Stimulated activated CD8-positive, alpha-beta memory T cell treated with anti-CD3 and anti-CD28 coated beads, Interleukin-12 subunit alpha, Interleukin-12 subunit beta, amount 100 ng/mL, for 4 hours (primary cell): ENCODE data around the gene CEP20.
"Not testable (repeated sequence)": the region's sequence is repeated elsewhere in the genome, so short reads cannot be mapped to it uniquely, and the experiment has no call there.

Source experiments
- DNase-seq: peaks from one replicate; pipeline ENCODE4 v3.0.0-alpha.2; 2020; ENCODE audit warnings: low read depth

The CEP20 gene

DNA sequence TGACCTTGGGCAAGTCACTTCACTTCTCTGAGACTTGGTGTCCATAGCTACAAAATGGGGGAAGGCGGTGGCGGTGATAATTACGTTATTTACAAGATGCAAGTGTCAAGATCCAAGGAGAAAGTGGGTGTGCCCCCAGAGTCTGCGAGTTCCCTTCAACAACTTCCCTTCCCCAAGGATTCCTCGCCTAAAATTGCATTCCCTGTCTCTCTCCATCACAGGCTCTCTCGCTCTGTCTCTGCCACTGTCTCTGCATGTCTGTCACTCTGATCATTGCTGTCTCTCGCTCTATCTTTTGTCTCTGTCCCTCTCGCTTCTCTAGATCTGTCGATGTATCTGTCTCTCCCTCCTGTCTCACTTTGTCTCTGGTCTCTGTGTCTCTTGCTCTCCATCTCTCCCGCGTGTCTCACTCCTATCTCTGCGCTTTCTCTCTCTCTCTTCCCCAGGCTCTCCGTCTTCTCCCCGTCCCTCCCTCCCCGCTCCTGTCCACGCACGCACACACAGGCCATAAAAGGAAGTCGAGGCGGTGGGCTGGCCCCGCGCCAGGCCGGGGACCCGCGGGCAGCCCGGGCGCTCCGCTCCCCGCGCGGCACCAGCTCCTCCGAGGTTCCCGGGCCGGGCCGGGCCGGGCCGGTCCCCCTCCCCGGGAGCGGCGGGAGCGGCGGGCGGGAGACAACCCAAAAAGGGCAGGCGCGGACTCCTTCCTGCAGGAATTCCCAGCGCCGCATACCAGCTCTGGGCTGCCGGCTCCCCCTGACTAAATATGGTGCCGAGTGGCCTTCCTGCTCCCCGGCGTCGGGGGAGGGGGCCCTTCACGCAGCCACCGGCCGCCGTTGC lies 30.5 kb downstream of the CEP20 start:
- DNase-seq: no peak

DNA sequence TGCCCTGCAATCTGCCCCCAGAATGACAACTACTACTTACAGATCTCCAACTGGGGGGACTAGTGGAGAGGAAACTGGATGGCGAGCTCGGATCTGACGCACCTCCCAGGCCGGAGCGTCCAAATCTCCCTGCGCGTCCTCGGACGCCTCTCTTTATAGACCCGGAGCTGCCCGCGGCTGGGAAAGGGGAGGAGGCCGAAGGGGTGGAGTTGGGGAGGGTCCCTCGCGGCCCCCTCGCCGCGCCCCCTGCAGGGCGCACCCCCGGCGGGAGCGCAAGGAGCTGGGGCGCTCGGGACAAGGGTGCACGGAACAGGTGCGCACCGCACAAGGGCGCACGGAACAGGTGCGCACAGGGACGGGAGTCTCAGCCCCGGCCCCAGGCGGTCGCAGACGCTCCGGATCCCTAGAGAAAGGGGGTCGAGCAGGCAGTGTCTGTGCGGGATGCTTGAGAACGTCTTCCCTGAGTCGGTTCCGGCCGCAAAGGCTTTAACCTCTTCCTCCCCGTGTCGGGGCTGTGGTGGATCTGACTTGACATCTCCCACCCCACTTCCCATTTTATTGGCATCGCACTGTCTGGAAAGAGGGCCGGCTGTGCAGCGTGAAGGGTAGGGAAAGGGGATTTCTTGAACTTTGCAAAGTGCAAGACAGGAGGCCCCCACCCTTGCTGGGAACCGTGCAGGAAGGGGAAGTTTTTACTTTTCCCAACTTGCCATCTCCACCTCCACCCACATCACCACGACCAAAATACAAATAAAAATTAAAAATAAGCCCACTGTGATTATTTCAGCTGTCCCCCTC lies 31.3 kb downstream of the CEP20 start, which contains the start of gene MYH11:
MYH11 (minus strand) TSS at position 128 of the 798 bp plus-strand sequence. CDS start 18,776 bp downstream, outside the sequence.
- DNase-seq: no peak

DNA sequence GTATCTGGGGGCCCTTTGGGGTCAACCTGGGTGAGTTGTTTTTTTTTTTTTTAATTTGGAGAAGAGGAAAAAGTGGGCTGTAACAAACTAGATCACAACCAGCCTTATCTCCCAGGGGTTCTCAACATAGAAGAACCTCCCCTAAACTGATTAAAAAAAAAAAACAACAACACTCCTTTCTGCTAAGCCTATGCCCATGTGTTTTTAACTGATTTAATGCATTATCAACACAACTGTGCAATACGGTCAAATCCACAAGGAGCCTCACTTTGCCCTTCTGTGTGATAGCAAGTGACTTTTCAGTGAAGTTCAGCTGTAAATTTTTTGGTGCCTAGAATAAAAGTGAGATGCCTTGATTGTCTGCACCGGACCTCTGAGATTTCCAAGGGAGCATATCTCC lies 32.2 kb downstream of the CEP20 start:
- no peak for DNase-seq

DNA sequence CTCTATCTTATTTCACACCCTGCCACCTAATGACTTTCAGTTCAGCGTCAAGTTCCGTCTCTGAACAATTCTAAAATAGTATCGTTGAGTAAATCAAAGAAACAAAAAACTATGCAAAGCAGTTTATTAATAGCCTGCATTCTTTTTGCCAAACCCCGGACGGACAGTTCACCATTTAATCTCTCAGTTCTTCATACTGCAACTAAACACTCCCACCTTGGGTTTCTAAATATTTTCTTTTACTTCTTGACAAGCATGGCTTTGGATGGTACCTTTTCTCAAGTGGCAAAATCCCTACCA lies 32.7 kb downstream of the CEP20 start:
- no peak for DNase-seq

DNA sequence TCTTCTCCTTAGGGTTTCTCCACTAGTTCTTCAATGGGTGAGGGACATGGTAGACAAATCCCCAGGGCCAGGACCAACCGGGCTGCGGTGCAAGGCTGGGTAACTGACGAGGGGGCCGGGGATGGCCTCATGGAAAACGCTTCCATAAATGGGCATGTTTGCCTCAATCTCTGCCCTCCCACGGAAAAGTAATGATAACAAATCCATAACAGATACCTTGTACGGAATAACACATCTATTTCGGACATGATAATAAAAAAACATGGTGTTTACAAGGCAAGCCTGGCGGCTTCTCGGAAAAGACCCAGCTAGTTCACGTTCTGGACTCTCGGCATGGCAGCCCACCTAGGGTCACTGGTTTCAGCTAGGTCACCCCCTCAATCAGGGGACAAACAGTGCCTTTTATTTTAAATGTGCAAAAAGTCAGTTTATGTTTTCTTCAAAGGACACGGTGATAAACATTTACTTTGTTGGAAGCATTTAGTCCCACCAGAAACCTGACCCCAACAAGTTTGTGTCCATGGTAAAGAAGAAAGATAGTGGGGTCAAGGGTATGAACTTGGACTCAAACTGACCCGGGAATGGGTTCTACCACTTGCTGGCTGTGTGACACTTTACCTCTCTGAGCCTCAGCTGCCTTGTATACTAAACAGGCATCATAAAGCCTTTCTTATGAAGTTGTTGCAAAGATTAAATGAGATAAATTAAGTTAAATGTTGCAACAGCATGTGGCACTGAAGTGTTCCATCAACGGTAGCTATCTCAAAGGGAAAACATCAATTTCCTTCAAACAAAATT lies 33.3 kb downstream of the CEP20 start:
- DNase-seq: no peak

DNA sequence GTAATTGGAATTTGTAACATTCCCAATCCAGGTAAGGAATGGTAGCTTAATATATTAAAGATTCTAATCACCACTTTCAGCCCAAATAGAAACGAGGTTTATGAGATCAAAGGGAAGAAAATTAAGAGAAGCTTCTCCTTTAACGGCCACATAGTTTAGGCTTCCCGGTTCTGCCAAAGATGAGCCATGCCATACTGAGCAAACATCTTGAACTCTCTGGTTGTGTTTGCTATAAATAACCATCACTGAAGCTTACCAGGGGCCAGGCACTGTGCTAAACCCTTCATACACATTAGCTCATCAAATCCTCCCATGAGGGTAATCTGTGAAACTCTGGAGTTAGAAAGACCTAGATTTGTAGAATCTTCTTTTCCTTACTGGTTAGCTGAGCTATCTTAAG lies 34.3 kb downstream of the CEP20 start:
- no peak for DNase-seq

DNA sequence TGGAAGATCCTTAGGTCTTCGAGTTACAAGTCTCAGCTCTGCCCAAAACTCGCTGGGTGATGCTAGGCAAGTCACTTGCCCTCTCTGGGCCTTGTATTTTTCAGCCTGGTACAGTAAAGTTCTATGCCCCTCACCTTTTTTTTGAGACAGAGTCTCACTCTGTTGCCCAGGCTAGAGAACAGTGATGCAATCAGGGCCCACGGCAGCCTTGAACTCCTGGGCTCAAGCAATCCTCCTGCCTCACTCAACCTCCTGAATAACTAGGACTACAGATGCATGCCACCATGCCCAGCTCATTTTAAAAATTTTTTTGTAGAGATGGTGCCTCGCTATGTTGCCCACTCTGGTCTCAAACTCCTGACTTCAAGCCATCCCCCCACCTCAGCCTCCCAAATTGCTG lies 35.4 kb downstream of the CEP20 start:
- DNase-seq: no peak

DNA sequence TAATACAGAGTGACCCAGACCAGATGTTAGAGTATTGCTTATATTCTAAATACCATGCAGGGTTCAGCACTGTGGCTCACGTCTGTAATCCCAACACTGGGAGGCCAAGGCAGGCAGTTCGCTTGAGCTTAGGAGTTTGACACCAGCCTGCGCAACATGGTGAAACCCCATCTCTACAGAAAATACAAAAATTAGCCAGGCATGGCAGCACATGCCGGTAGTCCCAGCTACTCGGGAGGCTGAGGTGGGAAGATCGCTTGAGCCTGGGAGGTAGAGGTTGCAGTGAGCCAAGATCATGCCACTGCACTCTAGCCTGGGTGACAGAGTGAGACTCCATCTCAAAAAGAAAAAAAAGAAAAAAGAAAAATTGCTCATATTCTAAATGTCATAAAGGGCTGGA lies 37.8 kb downstream of the CEP20 start:
- DNase-seq: not testable (repeated sequence)

DNA sequence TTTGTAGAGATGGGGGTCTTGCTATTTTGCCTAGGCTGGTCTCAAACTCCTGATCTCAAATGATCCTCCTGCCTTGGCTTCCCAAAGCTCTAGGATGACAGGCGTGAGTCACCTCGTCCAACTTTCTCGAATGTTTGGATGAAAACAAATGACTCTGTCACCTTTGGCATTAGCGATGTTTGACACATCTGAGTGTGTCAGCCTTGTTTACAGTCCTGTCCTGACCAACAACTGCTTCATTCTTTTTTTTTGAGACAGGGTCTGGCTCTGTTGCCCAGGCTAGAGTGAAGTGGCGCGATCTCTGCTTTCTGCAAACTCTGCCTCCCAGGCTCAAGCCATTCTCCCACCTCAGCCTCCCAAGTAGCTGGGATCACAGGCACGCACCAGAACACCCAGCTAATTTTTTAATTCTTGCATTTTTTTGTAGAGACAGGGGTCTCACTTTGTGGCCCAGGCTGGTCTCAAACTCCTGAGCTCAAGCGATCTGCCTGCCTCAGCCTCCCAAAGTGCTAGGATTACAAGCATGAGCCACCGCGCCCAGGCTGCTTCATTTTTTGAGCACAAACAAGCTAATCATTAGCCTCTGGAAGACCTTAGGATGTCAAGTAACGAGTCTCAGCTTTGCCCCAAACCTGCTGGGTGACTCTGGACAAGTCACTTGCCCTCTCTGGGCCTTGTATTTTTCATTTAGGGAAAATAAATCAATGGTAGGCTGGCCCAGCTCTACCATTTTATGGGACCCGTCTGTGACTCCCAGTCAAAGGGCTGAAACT lies 39.0 kb downstream of the CEP20 start:
- DNase-seq: no peak

DNA sequence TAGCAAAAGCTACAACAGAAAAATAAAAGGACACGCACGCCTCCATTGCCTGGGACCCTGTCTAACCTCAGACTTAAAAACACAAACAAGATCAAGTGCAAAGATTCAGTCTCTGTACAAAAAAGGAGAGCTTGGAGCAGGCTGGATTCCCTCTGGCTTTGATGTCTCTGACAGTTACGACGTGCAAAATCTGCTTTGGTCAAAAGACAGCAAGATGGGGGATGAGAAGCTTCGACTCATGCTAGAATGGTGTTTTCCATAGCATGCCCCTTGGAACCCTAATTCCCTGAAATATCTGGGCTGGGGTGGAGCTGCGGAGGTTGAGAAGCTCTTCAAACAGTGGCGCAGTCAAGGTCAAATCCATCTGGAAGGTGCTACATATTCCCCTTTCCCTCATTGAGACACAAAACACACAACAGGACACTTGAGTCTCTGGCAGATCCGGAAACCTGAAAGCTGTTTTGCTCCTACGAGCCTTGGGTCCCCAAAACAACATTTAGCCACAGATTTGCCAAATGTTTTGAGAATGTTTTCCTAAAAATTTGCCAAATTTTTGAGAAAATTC lies 40.7 kb downstream of the CEP20 start:
- no peak for DNase-seq

DNA sequence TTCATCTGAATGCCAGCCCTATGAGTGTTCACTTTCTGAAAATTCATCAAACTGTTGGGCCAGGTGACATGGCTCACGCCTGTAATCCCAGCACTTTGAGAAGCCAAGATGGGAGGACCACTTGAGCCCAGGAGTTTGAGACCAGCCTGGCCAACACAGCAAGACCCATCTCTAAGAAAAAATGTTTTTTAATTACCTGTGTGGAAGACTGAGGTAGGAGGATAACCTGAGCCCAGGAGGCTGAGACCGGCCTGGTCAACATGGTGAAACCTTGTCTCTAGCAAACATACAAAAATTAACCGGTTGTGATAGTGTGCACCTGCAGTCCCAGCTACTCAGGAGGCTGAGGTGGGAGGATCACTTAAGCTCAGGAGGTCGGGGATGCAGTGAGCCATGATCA lies 41.9 kb downstream of the CEP20 start:
- no peak for DNase-seq

DNA sequence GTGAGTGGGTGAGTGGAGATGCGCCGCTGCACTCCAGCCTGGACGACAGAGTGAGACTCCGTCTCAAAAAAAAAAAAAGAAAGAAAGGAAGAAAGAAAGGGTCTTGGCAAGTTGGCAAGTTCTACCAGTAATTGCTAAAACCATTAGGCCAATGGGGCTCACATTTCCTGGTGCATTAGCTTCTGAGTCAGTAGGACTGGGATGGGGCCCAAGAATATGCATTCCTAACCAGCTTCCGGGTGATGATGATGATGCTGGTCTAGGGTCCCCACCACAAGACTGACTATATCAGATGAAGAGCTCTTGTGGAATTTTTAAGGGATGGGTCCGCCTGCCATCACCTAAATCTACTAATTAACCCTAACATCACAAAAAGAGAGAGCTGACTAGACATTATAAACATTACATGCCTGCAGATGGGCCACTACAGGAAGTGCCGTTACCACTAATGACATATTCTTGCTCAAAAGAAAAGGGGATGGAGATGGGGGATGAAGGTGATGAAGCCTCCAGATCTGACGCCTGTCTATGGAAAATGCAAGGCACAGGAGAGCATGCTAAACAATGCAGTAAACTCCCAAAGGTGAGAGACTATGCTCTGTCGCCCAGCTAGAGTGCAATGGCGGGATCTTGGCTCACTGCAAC lies 44.6 kb downstream of the CEP20 start:
- no peak for DNase-seq

DNA sequence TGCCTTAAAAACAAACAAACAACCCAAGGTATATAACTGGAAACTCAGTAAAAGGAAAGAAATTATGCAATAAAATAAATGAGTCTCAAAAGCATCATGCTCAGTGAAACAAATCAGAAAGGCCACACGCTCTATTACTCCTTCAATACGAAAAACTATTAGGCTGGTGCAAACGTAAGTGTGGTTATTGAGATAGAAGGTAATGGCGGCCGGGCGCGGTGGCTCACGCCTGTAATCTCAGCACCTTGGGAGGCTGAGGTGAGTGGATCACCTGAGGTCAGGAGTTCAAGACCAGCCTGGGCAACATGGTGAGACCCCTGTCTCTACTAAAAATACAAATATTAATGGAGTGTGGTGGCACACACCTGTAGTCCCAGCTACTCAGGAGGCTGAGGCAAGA lies 49.2 kb downstream of the CEP20 start:
- not testable (repeated sequence) for DNase-seq

DNA sequence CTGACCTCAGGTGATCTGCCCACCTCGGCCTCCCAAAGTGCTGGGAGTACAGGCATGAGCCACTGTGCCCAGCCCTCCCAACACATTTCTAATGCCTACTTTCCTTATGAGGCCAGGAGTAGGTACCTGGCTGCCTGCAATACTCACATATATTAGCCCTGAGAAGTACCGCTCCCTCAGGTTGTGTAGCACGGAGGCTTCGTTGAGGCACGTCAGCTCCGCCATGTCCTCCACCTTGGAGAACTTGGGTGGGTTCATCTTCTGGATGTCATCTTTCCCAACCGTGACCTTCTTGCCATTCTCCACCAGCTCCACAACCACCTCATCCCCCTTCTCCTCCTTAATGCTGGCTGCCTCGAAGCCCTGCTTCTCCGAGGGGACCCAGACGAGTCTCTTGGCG lies 50.6 kb downstream of the CEP20 start:
- no peak for DNase-seq

DNA sequence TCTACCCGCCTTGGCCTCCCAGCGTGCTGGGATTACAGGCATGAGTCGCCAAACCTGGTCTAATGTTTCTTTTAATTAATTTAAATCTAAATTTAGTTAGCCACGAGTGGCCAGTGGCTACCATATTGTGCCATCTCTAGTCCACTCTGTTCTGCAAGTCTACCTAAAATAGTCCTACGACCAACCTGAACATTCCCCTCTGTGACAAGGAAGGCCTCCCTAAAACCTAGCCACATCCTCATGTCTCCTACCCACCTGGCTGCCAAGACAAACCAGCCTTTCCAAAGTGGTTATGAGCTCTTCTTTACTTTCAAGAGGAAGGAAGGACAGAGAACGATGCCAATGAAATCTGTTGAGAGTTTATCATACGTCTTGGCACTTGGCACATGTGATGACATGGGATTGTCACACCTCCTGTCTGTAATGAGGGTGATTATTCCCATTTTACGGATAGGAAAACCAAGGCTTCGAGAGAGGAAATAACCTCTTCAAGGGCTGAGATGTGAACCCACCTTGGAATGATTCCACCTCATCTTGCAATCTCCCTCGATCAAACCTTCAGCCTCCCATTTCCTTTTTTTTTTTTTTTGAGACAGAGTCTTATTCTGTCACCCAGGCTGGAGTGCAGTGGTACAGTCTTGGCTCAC lies 51.3 kb downstream of the CEP20 start:
- DNase-seq: no peak

DNA sequence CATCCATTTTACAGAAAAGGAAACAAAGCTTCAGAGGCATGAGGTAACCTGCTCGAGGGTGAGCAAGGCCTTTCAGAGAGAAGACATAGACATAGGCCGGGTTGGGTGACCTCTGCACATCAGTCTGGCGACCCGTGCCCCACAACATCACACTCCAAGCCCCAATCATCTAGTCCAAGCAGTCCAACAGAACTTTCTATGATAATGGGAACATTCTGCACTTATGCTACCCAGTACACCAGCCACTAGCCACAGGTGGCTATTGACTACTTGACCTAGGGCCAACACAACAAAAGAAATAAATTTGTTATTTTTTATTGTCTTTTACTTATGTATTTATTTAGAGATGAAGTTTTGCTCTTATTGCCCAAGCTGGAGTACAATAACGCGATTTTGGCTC lies 52.3 kb downstream of the CEP20 start:
- DNase-seq: no peak

DNA sequence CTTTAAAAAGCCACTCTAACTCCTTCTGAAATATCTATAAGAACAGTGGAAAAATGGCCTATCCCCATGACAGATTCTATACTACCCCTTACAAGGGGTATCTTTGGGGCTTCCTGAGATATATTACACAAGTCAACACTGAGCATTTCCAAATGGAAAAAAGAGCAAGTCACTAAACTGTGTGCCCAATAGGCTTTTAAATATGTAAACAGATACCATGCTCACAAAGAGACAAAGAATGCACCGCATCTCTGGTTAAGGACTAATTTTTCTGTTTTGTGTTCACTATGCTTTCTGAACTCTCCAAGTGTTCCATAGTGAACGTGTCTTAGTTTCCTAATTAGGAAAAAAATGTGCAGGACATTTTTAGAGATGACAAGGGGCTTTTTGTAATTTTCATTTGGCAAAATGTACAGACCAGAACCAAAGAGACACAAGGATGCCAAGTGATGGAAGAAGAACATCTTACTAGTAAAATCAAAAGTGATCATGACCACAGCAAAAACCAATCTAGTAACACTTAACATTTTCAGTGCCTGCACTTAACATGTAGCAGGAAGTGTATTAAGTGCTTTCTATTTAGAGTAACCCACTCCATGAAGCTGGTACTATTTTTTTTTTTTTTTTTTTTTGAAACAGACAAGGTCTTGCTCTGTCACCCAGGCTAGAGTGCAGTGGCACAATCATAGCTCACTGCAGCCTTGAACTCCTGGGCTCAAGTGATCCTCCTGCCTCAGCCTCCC lies 53.1 kb downstream of the CEP20 start:
- no peak for DNase-seq

DNA sequence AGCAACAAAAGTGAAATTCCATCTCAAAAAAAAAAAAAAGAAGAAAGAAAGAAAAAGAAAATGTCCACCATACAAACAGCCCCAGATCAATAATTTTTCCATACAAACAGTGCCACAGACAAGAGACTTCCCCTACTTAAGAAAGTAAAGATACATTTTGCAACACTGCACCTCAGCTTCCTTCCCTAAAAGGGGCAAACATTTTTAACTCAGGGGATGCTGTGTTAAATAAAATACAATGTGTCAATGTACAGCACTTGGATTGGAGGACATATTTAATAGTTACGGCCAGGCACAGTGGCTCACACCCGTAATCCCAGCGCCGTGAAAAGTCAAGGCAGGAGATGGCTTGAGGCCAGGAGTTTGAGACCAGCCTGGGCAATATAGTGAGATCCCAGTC lies 53.9 kb downstream of the CEP20 start:
- DNase-seq: no peak

DNA sequence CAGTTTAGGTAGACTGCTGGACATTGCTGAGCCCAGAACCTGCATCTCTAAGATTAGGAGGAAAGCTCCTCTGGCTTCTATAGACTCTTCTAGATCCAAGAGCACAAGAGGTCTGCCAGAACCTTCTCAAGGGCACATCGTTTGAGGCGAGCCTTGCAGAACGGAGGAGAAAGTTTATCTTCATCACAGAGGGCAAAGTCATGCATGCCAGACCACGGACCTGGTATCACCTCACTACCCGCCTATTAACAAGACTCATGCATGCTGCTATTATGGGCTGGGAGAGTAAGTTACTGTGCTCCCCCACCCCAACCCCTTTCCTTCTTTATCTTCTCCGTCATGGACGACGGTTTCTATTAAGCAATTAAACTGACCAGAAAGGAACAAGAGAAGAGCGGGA lies 54.9 kb downstream of the CEP20 start:
- DNase-seq: no peak

DNA sequence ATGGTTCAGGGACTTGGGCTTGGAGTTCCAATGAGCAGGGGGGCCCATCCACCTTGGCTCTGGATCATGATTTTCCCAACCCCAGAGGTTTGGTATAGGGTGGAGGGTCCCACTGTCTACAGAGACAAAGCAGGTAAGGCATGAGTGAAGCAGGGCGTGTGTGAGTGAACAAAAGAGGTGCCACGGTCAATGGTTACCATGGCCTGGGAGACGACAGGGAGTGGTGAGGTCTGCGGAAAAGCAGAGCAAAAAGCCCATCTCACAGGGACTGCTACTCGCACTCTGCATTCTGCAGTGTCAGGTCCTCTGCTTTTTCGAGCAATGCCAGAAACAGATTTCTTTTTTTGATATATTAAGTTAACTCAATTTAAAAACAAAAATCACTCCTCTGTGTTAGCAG lies 56.2 kb downstream of the CEP20 start:
- DNase-seq: no peak
